Measurements from ENCODE around the gene B3GAT3. TPM values are rescaled to one million over a fixed set of nuclear protein-coding genes. Genes with fewer than 3 reads are reported as not detected.

Gene B3GAT3
- polyA plus RNA-seq, 1 donor from 2014 or later, result 102 TPM

DNA sequence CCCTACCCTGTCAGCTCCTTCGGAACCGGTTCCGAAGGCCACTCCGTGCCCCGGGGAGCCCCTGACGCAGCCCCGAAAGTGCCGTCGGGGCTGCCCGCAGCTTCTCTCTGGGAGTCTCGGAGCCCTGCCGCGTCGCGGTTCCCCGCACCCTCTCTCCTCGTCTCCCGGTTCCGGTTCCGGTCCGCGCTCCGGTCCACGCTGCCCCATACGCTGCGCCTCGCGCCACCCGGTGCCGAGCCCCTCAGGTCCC is 20.7 kb downstream of the B3GAT3 start:
- H2AFZ ChIP-seq (ENCODE audit: low read depth, low read length), result peak overlapping the region; percentile 77
- peak overlapping the region; percentile 98 for H3K9ac ChIP-seq (ENCODE audit: low read length)
- peak overlapping the region; percentile 100 for H3K4me3 ChIP-seq (ENCODE audit: low read length)
- no peaks in the 10 kb centered on the region for H4K20me1 ChIP-seq (ENCODE audit: insufficient read depth)
- H3K36me3 ChIP-seq (ENCODE audit: insufficient read depth, low read length), result no peaks in the 10 kb centered on the region
- H3K79me2 ChIP-seq (replicated peaks; ENCODE audit: insufficient read depth, low read length), result peaks cover 35% of the 10 kb centered on the region
- no peaks in the 10 kb centered on the region for H3K27me3 ChIP-seq (ENCODE audit: insufficient read depth, low read depth, low read length)
- no peaks in the 10 kb centered on the region for H3F3A ChIP-seq (ENCODE audit: insufficient read depth, low read length, poor library complexity, severe bottlenecking)
- H3K9me2 ChIP-seq (ENCODE audit: insufficient read depth, low read length), result no peaks in the 10 kb centered on the region
- TF ChIP-seq TAF1 (IDR thresholded peaks at IDR 0.05; ENCODE audit: low read depth) (no peak), EP300 (conservative IDR thresholded peaks at IDR 0.05; ENCODE audit: poor library complexity, severe bottlenecking) (no peak), CTCF (IDR thresholded peaks at IDR 0.05; ENCODE audit: poor library complexity, severe bottlenecking) (no peak)
- no peak overlapping the region for H3K4me2 ChIP-seq (ENCODE audit: low read length)
- H3K9me3 ChIP-seq (ENCODE audit: low read length), result no peaks in the 10 kb centered on the region
- peak overlapping the region; percentile 87 for H3K27ac ChIP-seq (ENCODE audit: low read length)

DNA sequence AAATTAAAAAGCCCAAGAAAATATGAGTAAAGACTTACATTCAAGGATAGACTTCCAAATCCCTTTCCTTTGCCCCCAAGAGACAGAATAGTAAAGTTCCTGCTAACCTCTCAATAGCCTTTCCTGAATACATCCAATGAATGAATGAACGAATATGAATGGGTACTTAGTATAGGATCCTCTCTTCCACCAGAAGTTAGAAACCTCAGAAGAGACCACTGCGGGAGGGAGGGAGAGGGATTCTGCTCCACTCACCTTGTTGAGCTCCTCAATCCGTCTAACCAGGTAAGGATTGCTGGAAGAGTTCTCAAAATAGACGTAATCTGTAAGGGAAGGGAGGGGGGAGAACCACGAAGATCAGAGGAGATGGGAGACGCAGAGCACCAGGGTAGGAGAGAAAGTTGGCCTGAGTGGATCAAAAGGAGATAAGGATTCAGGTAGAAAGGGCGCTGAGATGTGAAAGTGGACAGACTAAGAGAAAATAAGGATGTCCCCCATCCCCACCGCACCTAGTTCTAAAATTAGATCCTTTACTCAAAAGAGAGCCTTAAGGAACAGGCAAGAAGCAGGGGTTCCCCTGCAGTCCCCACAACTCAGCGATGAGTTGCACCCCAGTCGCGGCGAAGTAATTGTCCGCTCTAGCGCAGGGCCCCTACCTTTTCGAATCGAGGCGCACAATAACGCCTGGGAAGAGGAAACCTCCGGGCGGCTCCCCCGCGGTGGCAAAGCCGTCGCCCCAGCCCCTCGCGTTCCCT is 21.2 kb downstream of the B3GAT3 start:
- peak overlapping the region; percentile 77 for H2AFZ ChIP-seq (ENCODE audit: low read depth, low read length)
- peak overlapping the region; percentile 87 for H3K4me2 ChIP-seq (ENCODE audit: low read length)
- H3K27me3 ChIP-seq (ENCODE audit: insufficient read depth, low read depth, low read length), result no peaks in the 10 kb centered on the region
- TF ChIP-seq TAF1 (IDR thresholded peaks at IDR 0.05; ENCODE audit: low read depth) (no peak), MXI1 (conservative IDR thresholded peaks at IDR 0.05; ENCODE audit: poor library complexity, severe bottlenecking) (no peak), EP300 (conservative IDR thresholded peaks at IDR 0.05; ENCODE audit: poor library complexity, severe bottlenecking) (no peak), EZH2 (IDR thresholded peaks at IDR 0.05; ENCODE audit: borderline replicate concordance, insufficient read depth, low read length, poor library complexity, severe bottlenecking) (no peak), RAD21 (conservative IDR thresholded peaks at IDR 0.05) (no peak), REST (IDR thresholded peaks at IDR 0.05; ENCODE audit: borderline replicate concordance) (no peak), POLR2AphosphoS5 (IDR thresholded peaks at IDR 0.05) (no peak), SMC3 (conservative IDR thresholded peaks at IDR 0.05; ENCODE audit: poor library complexity) (no peak), CTCF (IDR thresholded peaks at IDR 0.05; ENCODE audit: poor library complexity, severe bottlenecking) (no peak)
- peak overlapping the region; percentile 87 for H3K27ac ChIP-seq (ENCODE audit: low read length)
- H3K9ac ChIP-seq (ENCODE audit: low read length), result peak overlapping the region; percentile 98
- H3F3A ChIP-seq (ENCODE audit: insufficient read depth, low read length, poor library complexity, severe bottlenecking), result no peaks in the 10 kb centered on the region
- peaks cover 35% of the 10 kb centered on the region for H3K79me2 ChIP-seq (replicated peaks; ENCODE audit: insufficient read depth, low read length)
- H3K9me2 ChIP-seq (ENCODE audit: insufficient read depth, low read length), result no peaks in the 10 kb centered on the region
- no peaks in the 10 kb centered on the region for H3K9me3 ChIP-seq (ENCODE audit: low read length)
- H4K20me1 ChIP-seq (ENCODE audit: insufficient read depth), result no peaks in the 10 kb centered on the region
- peak overlapping the region; percentile 100 for H3K4me3 ChIP-seq (ENCODE audit: low read length)
- H3K36me3 ChIP-seq (ENCODE audit: insufficient read depth, low read length), result no peaks in the 10 kb centered on the region
